HCT116 (cell line): ENCODE data around the gene RIT2. TPM values are rescaled to one million over a fixed set of nuclear protein-coding genes. Genes with fewer than 3 reads are reported as not detected.

Source experiments
- ATAC-seq: fragments of 200-7000 bp; cut with Tn5 transposase; 2 replicates; pipeline ENCODE4 v1.9.1; 2020; ENCODE audit warnings: mild to moderate bottlenecking, moderate library complexity
- BruUV-seq: library from RNA; stranded (reverse); fragments of 400-500 nt; replicated peaks from 2 replicates; lab custom pipeline; 2021; lab: Mats Ljungman, UMichigan
- CTCF ChIA-PET: fragments of 300-600 bp; sonication (Branson Sonifier 250); formaldehyde crosslinking; loops from one replicate; lab custom pipeline; 2021; ENCODE audit warnings: antibody characterized with exemption; lab: Charles Lee
- POLR2A ChIA-PET: fragments of 300-600, 350-600 bp; sonication (Branson Sonifier 250); formaldehyde crosslinking; loops from one replicate; lab custom pipeline; 2021; ENCODE audit warnings: antibody characterized with exemption; lab: Charles Lee
- RAD21 ChIA-PET, 2 experiments: fragments of 300-600 bp; sonication (Branson Sonifier 250); formaldehyde crosslinking; loops; one replicate each; lab custom pipeline; 2023; ENCODE audit warnings: low total read pairs in 2 of 2; ENCODE audit not compliant: uncharacterized antibody in 2 of 2, unreplicated experiment in 2 of 2, low non-redundant PET in 1 of 2; lab: Charles Lee
- DNase-seq: peaks from one replicate; pipeline ENCODE4 v3.0.0-alpha.2; 2010; ENCODE audit warnings: low read depth, low spot score
- H2AFZ ChIP-seq: fragments of 200-600 bp; shearing (Covaris generic), sonication (generic); 2 replicates; pipeline ENCODE4 v1.6.1; 2017; ENCODE audit warnings: low read depth, mixed run types, mixed read lengths, antibody characterized with exemption, low read length; ENCODE audit not compliant: poor library complexity, severe bottlenecking
- H3K27ac ChIP-seq: 2 replicates; pipeline ENCODE4 v1.5.1; 2012; ENCODE audit warnings: low read depth, low read length
- H3K27me3 ChIP-seq: fragments of 200-600 bp; sonication (generic); 2 replicates; pipeline ENCODE4 v1.6.1; 2016; ENCODE audit warnings: mixed run types, low read length, mixed read lengths; ENCODE audit not compliant: insufficient read depth
- H3K36me3 ChIP-seq, 2 experiments: fragments of 200-500 bp in 1 of 2; fragments of 200-600 bp in 1 of 2; sonication (Bioruptor generic) in 1 of 2; sonication (generic) in 1 of 2; 2 replicates each; pipeline versions ENCODE4 v1.5.1 to v1.6.1; 2014 to 2016; ENCODE audit warnings: low read length in 2 of 2, inconsistent platforms in 1 of 2, mixed read lengths in 1 of 2, mixed run types in 1 of 2; ENCODE audit not compliant: insufficient read depth in 2 of 2, control insufficient read depth in 1 of 2
- H3K4me1 ChIP-seq, 2 experiments: fragments of 200-600 bp in 1 of 2; sonication (generic) in 1 of 2; 2 replicates each; pipeline versions ENCODE4 v1.5.1 to v1.6.1; 2012 to 2017; ENCODE audit warnings: low read length in 2 of 2, inconsistent platforms in 1 of 2, mild to moderate bottlenecking in 1 of 2, mixed read lengths in 1 of 2, mixed run types in 1 of 2, moderate library complexity in 1 of 2; ENCODE audit not compliant: insufficient read depth in 2 of 2, control insufficient read depth in 1 of 2
- H3K4me2 ChIP-seq: fragments of 200-600 bp; sonication (generic); 2 replicates; pipeline ENCODE4 v1.6.1; 2017; ENCODE audit warnings: mixed run types, low read length, mixed read lengths
- H3K4me3 ChIP-seq, 2 experiments: fragments of 200-600 bp in 1 of 2; sonication (generic) in 1 of 2; replicated peaks in 1 of 2; 2 replicates each; pipeline ENCODE4 v1.5.1; 2011 to 2016; ENCODE audit warnings: low read length in 2 of 2, control low read depth in 1 of 2, low read depth in 1 of 2, mild to moderate bottlenecking in 1 of 2, mixed read lengths in 1 of 2, mixed run types in 1 of 2
- H3K79me2 ChIP-seq: fragments of 200-600 bp; sonication (generic); 2 replicates; pipeline ENCODE4 v1.6.1; 2017; ENCODE audit warnings: mild to moderate bottlenecking, mixed run types, low read length, moderate library complexity, mixed read lengths; ENCODE audit not compliant: insufficient read depth
- H3K9ac ChIP-seq: fragments of 200-600 bp; sonication (generic); 2 replicates; pipeline ENCODE4 v1.6.1; 2016; ENCODE audit warnings: low read length, mixed read lengths
- H3K9me2 ChIP-seq: fragments of 200-600 bp; sonication (generic), shearing (Covaris generic); 2 replicates; pipeline ENCODE4 v1.6.1; 2017; ENCODE audit warnings: mixed run types, mild to moderate bottlenecking, moderate library complexity; ENCODE audit not compliant: insufficient read depth
- H3K9me3 ChIP-seq, 2 experiments: fragments of 200-500 bp in 1 of 2; fragments of 200-600 bp in 1 of 2; sonication (Bioruptor generic) in 1 of 2; sonication (generic) in 1 of 2; 2 replicates each; pipeline ENCODE4 v1.6.1; 2014 to 2017; ENCODE audit warnings: low read length in 2 of 2, mixed read lengths in 2 of 2, inconsistent platforms in 1 of 2, low read depth in 1 of 2, mild to moderate bottlenecking in 1 of 2, mixed run types in 1 of 2, moderate library complexity in 1 of 2; ENCODE audit not compliant: control insufficient read depth in 1 of 2, insufficient read depth in 1 of 2
- H4K20me1 ChIP-seq: fragments of 200-600 bp; sonication (generic), shearing (Covaris generic); 2 replicates; pipeline ENCODE4 v1.6.1; 2017; ENCODE audit warnings: mixed run types, mild to moderate bottlenecking, moderate library complexity; ENCODE audit not compliant: insufficient read depth
- CBX3 ChIP-seq: IDR thresholded peaks from 2 replicates; pipeline ENCODE4 v1.6.1; 2012; ENCODE audit warnings: low read depth
- CEBPB ChIP-seq: IDR thresholded peaks from 2 replicates; pipeline ENCODE4 v1.6.1; 2012; ENCODE audit warnings: low read depth
- EZH2 ChIP-seq: fragments of 200-600 bp; sonication (generic); IDR thresholded peaks from 2 replicates; pipeline ENCODE4 v1.6.1; 2017; ENCODE audit warnings: antibody characterized with exemption, mixed run types
- EZH2phosphoT487 ChIP-seq: fragments of 200-600 bp; IDR thresholded peaks from 2 replicates; pipeline ENCODE4 v1.6.1; 2018; ENCODE audit warnings: antibody characterized with exemption, borderline replicate concordance
- JUND ChIP-seq: IDR thresholded peaks from 2 replicates; pipeline ENCODE4 v1.6.1; 2012
- MAX ChIP-seq: IDR thresholded peaks from 2 replicates; pipeline ENCODE4 v1.6.1; 2012
- POLR2A ChIP-seq: IDR thresholded peaks from 2 replicates; pipeline ENCODE4 v1.7.0; 2011; ENCODE audit warnings: borderline replicate concordance; ENCODE audit not compliant: insufficient read depth, insufficient read length; ENCODE audit errors: extremely low read depth
- POLR2AphosphoS5 ChIP-seq: IDR thresholded peaks from 2 replicates; pipeline ENCODE4 v1.6.1; 2011; ENCODE audit warnings: mild to moderate bottlenecking, low read depth, low read length, moderate library complexity
- SIN3A ChIP-seq: IDR thresholded peaks from 2 replicates; pipeline ENCODE4 v1.6.1; 2012; ENCODE audit warnings: low read depth
- SP1 ChIP-seq: IDR thresholded peaks from 2 replicates; pipeline ENCODE4 v1.6.1; 2012; ENCODE audit warnings: low read depth
- SRF ChIP-seq: IDR thresholded peaks from 2 replicates; pipeline ENCODE4 v1.6.1; 2012; ENCODE audit warnings: low read depth
- TCF7L2 ChIP-seq: IDR thresholded peaks from 2 replicates; pipeline ENCODE4 v1.7.0; 2011; ENCODE audit warnings: borderline replicate concordance, inconsistent platforms; ENCODE audit not compliant: insufficient read depth, insufficient read length; ENCODE audit errors: extremely low read depth
- YY1 ChIP-seq: IDR thresholded peaks from 2 replicates; pipeline ENCODE4 v1.6.1; 2011; ENCODE audit warnings: low read length, low read depth, moderate library complexity, mild to moderate bottlenecking; ENCODE audit not compliant: insufficient replicate concordance; ENCODE audit errors: extremely low read depth
- intact Hi-C: fragments of 100-400 bp; cut with micrococcal nuclease; formaldehyde crosslinking; loops from 2 replicates; pipeline ENCODE4 v1.10.0; 2022
- total RNA-seq: library from RNA; stranded (reverse); gene quantifications from one replicate; pipeline ENCODE4 v1.2.1, GENCODE V29; 2021; ENCODE audit not compliant: unreplicated experiment
- TF ChIP-seq, protein P1 (sequence below), 3 experiments: fragments of 200-600 bp in 1 of 3; sonication (generic) in 1 of 3; IDR thresholded peaks in 2 of 3; conservative IDR thresholded peaks in 1 of 3; 2 replicates each; pipeline ENCODE4 v1.5.1; 2012 to 2017; ENCODE audit warnings: low read depth in 2 of 3, low read length in 2 of 3, antibody characterized with exemption in 1 of 3, borderline replicate concordance in 1 of 3, control low read depth in 1 of 3, mild to moderate bottlenecking in 1 of 3, mixed read lengths in 1 of 3, mixed run types in 1 of 3, moderate library complexity in 1 of 3; ENCODE audit not compliant: insufficient read depth in 1 of 3
- TF ChIP-seq, protein P2 (sequence below): IDR thresholded peaks from 2 replicates; pipeline ENCODE4 v1.6.1; 2012; ENCODE audit warnings: low read depth
- TF ChIP-seq, protein P3 (sequence below): IDR thresholded peaks from 2 replicates; pipeline ENCODE4 v1.6.1; 2012
- TF ChIP-seq, protein P4 (sequence below): IDR thresholded peaks from 2 replicates; pipeline ENCODE4 v1.6.1; 2011; ENCODE audit warnings: mild to moderate bottlenecking, low read length, moderate library complexity; ENCODE audit not compliant: insufficient replicate concordance; ENCODE audit errors: extremely low read depth

The RIT2 gene
- total RNA-seq, 1 experiment from 2014 or later: not detected

- ChIA-PET RAD21 (no interaction called here), POLR2A (no interaction called here), CTCF (no interaction called here)
- intact Hi-C loops: no loop called here
- Histone ChIP-seq H3K4me2 (no peak overlapping the region), H3K27me3 (no peaks in the 10 kb centered on the region), H3K79me2 (no peaks in the 10 kb centered on the region), H3K9me3 (peaks cover 12 to 24% of the 10 kb centered on the region in 2 experiments; a peak in 2 of 4 replicates), H3K9me2 (no peaks in the 10 kb centered on the region), H2AFZ (no peak overlapping the region), H3K36me3 (no peaks in the 10 kb centered on the region), H3K9ac (no peak overlapping the region), H3K4me1 (no peaks in the 10 kb centered on the region), H3K4me3 (no peak overlapping the region), H4K20me1 (no peaks in the 10 kb centered on the region), H3K27ac (no peak overlapping the region)
- TF ChIP-seq, protein P1, sequence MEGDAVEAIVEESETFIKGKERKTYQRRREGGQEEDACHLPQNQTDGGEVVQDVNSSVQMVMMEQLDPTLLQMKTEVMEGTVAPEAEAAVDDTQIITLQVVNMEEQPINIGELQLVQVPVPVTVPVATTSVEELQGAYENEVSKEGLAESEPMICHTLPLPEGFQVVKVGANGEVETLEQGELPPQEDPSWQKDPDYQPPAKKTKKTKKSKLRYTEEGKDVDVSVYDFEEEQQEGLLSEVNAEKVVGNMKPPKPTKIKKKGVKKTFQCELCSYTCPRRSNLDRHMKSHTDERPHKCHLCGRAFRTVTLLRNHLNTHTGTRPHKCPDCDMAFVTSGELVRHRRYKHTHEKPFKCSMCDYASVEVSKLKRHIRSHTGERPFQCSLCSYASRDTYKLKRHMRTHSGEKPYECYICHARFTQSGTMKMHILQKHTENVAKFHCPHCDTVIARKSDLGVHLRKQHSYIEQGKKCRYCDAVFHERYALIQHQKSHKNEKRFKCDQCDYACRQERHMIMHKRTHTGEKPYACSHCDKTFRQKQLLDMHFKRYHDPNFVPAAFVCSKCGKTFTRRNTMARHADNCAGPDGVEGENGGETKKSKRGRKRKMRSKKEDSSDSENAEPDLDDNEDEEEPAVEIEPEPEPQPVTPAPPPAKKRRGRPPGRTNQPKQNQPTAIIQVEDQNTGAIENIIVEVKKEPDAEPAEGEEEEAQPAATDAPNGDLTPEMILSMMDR (IDR thresholded peaks at IDR 0.05 in 2 of 3, conservative IDR thresholded peaks at IDR 0.05 in 1 of 3; ENCODE audit: borderline replicate concordance in 1 of 3, insufficient read depth in 1 of 3, low read depth in 2 of 3, low read length in 2 of 3): no peak
- TF ChIP-seq POLR2A: no peak
- TF ChIP-seq EZH2: no peak
- TF ChIP-seq, protein P2, sequence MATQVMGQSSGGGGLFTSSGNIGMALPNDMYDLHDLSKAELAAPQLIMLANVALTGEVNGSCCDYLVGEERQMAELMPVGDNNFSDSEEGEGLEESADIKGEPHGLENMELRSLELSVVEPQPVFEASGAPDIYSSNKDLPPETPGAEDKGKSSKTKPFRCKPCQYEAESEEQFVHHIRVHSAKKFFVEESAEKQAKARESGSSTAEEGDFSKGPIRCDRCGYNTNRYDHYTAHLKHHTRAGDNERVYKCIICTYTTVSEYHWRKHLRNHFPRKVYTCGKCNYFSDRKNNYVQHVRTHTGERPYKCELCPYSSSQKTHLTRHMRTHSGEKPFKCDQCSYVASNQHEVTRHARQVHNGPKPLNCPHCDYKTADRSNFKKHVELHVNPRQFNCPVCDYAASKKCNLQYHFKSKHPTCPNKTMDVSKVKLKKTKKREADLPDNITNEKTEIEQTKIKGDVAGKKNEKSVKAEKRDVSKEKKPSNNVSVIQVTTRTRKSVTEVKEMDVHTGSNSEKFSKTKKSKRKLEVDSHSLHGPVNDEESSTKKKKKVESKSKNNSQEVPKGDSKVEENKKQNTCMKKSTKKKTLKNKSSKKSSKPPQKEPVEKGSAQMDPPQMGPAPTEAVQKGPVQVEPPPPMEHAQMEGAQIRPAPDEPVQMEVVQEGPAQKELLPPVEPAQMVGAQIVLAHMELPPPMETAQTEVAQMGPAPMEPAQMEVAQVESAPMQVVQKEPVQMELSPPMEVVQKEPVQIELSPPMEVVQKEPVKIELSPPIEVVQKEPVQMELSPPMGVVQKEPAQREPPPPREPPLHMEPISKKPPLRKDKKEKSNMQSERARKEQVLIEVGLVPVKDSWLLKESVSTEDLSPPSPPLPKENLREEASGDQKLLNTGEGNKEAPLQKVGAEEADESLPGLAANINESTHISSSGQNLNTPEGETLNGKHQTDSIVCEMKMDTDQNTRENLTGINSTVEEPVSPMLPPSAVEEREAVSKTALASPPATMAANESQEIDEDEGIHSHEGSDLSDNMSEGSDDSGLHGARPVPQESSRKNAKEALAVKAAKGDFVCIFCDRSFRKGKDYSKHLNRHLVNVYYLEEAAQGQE: no peak
- TF ChIP-seq, protein P3, sequence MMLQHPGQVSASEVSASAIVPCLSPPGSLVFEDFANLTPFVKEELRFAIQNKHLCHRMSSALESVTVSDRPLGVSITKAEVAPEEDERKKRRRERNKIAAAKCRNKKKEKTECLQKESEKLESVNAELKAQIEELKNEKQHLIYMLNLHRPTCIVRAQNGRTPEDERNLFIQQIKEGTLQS: no peak
- no peak for TF ChIP-seq CEBPB
- no peak for TF ChIP-seq POLR2AphosphoS5
- TF ChIP-seq SRF: no peak
- TF ChIP-seq EZH2phosphoT487: no peak
- no peak for TF ChIP-seq MAX
- no peak for TF ChIP-seq JUND
- TF ChIP-seq SIN3A: no peak
- TF ChIP-seq, protein P4, sequence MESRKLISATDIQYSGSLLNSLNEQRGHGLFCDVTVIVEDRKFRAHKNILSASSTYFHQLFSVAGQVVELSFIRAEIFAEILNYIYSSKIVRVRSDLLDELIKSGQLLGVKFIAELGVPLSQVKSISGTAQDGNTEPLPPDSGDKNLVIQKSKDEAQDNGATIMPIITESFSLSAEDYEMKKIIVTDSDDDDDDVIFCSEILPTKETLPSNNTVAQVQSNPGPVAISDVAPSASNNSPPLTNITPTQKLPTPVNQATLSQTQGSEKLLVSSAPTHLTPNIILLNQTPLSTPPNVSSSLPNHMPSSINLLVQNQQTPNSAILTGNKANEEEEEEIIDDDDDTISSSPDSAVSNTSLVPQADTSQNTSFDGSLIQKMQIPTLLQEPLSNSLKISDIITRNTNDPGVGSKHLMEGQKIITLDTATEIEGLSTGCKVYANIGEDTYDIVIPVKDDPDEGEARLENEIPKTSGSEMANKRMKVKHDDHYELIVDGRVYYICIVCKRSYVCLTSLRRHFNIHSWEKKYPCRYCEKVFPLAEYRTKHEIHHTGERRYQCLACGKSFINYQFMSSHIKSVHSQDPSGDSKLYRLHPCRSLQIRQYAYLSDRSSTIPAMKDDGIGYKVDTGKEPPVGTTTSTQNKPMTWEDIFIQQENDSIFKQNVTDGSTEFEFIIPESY: no peak
- TF ChIP-seq CBX3: no peak
- TF ChIP-seq YY1: no peak
- no peak for TF ChIP-seq TCF7L2
- no peak for TF ChIP-seq SP1
- DNase-seq (no peak), ATAC-seq (no peak)
- no TSS peak for BruUV-seq
Observed at GRCh38 chr18:42758852-42759251, 356.6 kb downstream of the RIT2 start.
